ENCODE results near the gene TMOD3. TPM values are rescaled to one million over a fixed set of nuclear protein-coding genes. Genes with fewer than 3 reads are reported as not detected.

Gene TMOD3
- total and polyA plus RNA-seq, 2 of the 4 experiments (the other 2 are of a cell fraction), result 10.7 to 22.0 TPM

- Histone ChIP-seq H3K56ac (ENCODE audit: extremely low read depth, insufficient read depth, low read length) (no peak overlapping the region), H3K4me2 (ENCODE audit: low read depth, low read length) (no peak overlapping the region), H3K36me3 (ENCODE audit: control insufficient read depth, insufficient read depth, low read length) (peaks cover 27% of the 10 kb centered on the region), H3K9me3 (ENCODE audit: control insufficient read depth, insufficient read depth, low read length) (no peaks in the 10 kb centered on the region), H2BK20ac (ENCODE audit: low read depth, low read length) (no peak overlapping the region), H4K5ac (ENCODE audit: low read depth, low read length) (no peak overlapping the region), H2BK15ac (ENCODE audit: low read depth, low read length) (no peak overlapping the region), H2BK120ac (ENCODE audit: low read depth, low read length) (no peak overlapping the region), H3K9ac (ENCODE audit: low read depth, low read length) (no peak overlapping the region), H3K14ac (replicated peaks; ENCODE audit: low read depth, low read length) (no peak overlapping the region), H4K20me1 (ENCODE audit: insufficient read depth, low read length) (no peaks in the 10 kb centered on the region), H2AK5ac (ENCODE audit: low read depth, low read length) (no peak overlapping the region), H3K23ac (ENCODE audit: low read depth, low read length) (no peak overlapping the region), H3K79me1 (ENCODE audit: low read depth in 1 of 2, low read length in 2 of 2) (no peaks in the 10 kb centered on the region; a peak in 1 of 4 replicates), H3K9me1 (ENCODE audit: insufficient read depth, low read length) (peaks cover 3% of the 10 kb centered on the region; the same call in 1 of the 2 replicates), H2AK9ac (replicated peaks; ENCODE audit: low read depth, low read length, poor library complexity) (no peak overlapping the region), H3K18ac (ENCODE audit: low read depth, low read length) (no peak overlapping the region), H3K4me1 (ENCODE audit: control insufficient read depth, insufficient read depth, low read length) (no peaks in the 10 kb centered on the region), H3K4me3 (ENCODE audit: insufficient read depth, low read depth, low read length) (no peak overlapping the region), H3K4ac (ENCODE audit: low read depth, low read length) (no peak overlapping the region), H3K27ac (ENCODE audit: insufficient read depth, low read length) (no peak overlapping the region), H2BK5ac (ENCODE audit: low read depth, low read length, poor library complexity, severe bottlenecking) (no peak overlapping the region), H4K91ac (ENCODE audit: insufficient read depth, low read depth, low read length) (no peak overlapping the region), H3K27me3 (ENCODE audit: control insufficient read depth, insufficient read depth, low read length) (no peaks in the 10 kb centered on the region), H2AFZ (replicated peaks; ENCODE audit: low read length, poor library complexity) (no peak overlapping the region), H4K8ac (ENCODE audit: low read depth in 2 of 2, low read length in 2 of 2) (no peak overlapping the region)
- ChIA-PET CTCF (interaction anchor here (0.7 kb wide), 1 partner anchor 82 kb away, joined by 4 read pairs; no protein-coding TSS in a partner anchor), POLR2A (ENCODE audit: unreplicated experiment) (no interaction called here)
- intact Hi-C loops (cut with micrococcal nuclease) (no loop called here), in situ Hi-C loops (cut with MboI; ENCODE audit: low sequenced_read_pairs) (loop anchor here (25.0 kb wide), 1 partner anchor 287 kb away; no protein-coding TSS in a partner anchor), dilution Hi-C loops (cut with HindIII; ENCODE audit: low sequenced_read_pairs, unreplicated experiment) (no loop called here)
- ATAC-seq (ENCODE audit: low read depth), result no peak
- BruUV-seq (replicated peaks), result no TSS peak
- 89% methylated on average over 6 of the region's 11 CpGs; no CpG with 5 or more reads in 1 of the 2 experiments for WGBS, 2 experiments (ENCODE audit: extremely low coverage in 2 of 2, insufficient read length in 1 of 2)
- no peak for DNase-seq
- TF ChIP-seq MAZ (IDR thresholded peaks at IDR 0.05; ENCODE audit: borderline replicate concordance, low read depth, low read length) (no peak), RAD21 (IDR thresholded peaks at IDR 0.05; ENCODE audit: low read length) (no peak), MAFK (IDR thresholded peaks at IDR 0.05; ENCODE audit: low read depth, low read length) (no peak), CTCF (conservative IDR thresholded peaks at IDR 0.05; ENCODE audit: low read depth, low read length) (no peak), RFX5 (IDR thresholded peaks at IDR 0.05; ENCODE audit: low read depth, low read length) (no peak), RCOR1 (IDR thresholded peaks at IDR 0.05; ENCODE audit: insufficient replicate concordance, low read length) (no peak), POLR2A (IDR thresholded peaks at IDR 0.05; ENCODE audit: low read depth, low read length) (no peak), FOS (IDR thresholded peaks at IDR 0.05; ENCODE audit: low read depth, low read length) (no peak), NFE2L2 (IDR thresholded peaks at IDR 0.05; ENCODE audit: low read depth, low read length) (no peak), CHD1 (IDR thresholded peaks at IDR 0.05; ENCODE audit: low read depth, low read length) (no peak), ELK1 (IDR thresholded peaks at IDR 0.05; ENCODE audit: borderline replicate concordance, low read depth, low read length) (no peak), CEBPB (IDR thresholded peaks at IDR 0.05; ENCODE audit: low read depth, low read length) (no peak), BHLHE40 (IDR thresholded peaks at IDR 0.05; ENCODE audit: low read depth, low read length) (no peak), MXI1 (IDR thresholded peaks at IDR 0.05; ENCODE audit: borderline replicate concordance, low read depth, low read length) (no peak)
- TF ChIP-seq, protein P1, sequence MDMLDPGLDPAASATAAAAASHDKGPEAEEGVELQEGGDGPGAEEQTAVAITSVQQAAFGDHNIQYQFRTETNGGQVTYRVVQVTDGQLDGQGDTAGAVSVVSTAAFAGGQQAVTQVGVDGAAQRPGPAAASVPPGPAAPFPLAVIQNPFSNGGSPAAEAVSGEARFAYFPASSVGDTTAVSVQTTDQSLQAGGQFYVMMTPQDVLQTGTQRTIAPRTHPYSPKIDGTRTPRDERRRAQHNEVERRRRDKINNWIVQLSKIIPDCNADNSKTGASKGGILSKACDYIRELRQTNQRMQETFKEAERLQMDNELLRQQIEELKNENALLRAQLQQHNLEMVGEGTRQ (IDR thresholded peaks at IDR 0.05; ENCODE audit: low read depth, low read length), result no peak
Observed at GRCh38 chr15:51924156-51925068, 95.0 kb downstream of the TMOD3 start.

Data from IMR-90 (cell line).